GM18517 (cell line): Measurements from ENCODE around the gene MS4A12.
"Not testable (repeated sequence)": the region's sequence is repeated elsewhere in the genome, so short reads cannot be mapped to it uniquely, and the experiment has no call there.

Experiments
- ATAC-seq: cut with Tn5 transposase; IDR thresholded peaks from one replicate; pipeline ENCODE4 v1.9.1; 2021; ENCODE audit warnings: mild to moderate bottlenecking, moderate library complexity; ENCODE audit not compliant: unreplicated experiment

The MS4A12 gene

GRCh38 chr11:60512651-60513225 is 20.2 kb downstream of the MS4A12 start:
- ATAC-seq: no peak

- no peak for ATAC-seq
These were observed 21.2 kb downstream of the MS4A12 start for GRCh38 chr11:60513496-60514460.

DNA sequence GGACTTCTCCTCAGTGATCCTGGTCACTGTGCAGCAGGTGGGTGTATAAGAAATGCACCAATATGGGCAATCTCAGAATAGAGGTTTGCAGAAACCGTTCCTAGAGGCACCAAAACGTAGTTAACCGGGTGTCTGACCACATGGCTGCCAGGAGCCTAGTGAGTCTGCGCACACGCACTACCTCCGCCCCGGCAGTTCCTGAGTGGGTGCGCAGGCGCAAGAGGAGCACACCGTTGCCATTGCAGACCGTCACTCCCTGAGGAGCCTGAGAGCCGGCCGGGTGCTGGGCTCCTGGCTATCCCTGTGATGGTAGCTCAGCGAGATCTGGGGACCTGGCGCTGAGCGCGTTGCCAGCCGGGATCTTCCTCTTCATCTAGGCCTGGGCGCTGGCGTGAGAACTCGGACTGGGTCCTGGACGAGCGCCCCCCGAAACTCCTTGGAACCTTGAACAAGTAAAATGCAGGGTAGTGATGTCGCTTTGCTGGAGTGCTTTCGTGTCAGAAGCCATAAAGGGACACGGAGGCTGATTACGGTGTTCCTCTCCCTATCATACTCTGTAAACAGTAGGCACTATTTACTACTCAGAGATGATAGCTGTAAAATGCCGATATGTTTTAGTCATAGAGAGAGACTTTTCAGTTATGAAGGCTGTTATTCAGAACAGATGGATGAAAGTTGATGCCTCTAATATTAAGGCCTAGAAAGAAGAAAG is 22.7 kb downstream of the MS4A12 start, which contains the start of gene MS4A13:
TSS of gene MS4A13 (plus strand) at position 249 of the 712 bp plus-strand sequence. CDS start 2,692 bp downstream, outside the sequence.
- no peak for ATAC-seq

GRCh38 chr11:60528465-60528864 is 35.9 kb downstream of the MS4A12 start:
- ATAC-seq: no peak

- ATAC-seq: peak; percentile 73
These were observed 36.4 kb downstream of the MS4A12 start for GRCh38 chr11:60528934-60529333.

DNA sequence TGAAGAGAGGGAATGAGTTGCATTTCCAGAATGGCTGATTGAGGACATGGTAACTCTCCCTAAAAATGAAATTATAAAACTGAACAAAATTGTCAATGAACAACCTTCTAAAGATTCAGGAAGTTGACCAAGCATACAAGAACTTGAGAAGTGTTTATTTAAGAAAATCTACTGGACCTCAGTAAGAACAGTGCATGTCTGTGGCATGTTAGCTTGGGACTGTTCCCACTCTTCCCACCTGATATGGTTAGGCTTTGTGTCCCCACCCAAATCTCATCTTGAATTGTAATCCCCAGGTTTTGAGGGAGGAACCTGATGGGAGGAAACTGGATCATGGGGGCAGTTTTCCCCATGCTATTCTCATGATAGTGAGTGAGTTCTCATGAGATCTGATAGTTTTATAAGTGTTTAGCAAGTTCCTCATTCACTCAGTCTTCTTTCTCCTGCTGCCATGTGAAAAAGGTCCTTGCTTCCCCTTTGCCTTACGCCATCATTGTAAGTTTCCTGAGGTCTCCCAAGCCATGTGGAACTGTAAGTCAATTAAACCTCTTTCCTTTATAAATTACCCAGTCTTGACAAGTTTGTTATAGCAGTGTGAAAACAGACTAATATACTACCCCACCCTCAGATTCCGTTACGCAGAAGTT is 38.0 kb downstream of the MS4A12 start:
- no peak for ATAC-seq

- not testable (repeated sequence) for ATAC-seq
These were observed 39.8 kb downstream of the MS4A12 start for GRCh38 chr11:60532383-60532782.

- ATAC-seq: not testable (repeated sequence)
These were observed 46.0 kb downstream of the MS4A12 start for GRCh38 chr11:60538627-60539026.

DNA sequence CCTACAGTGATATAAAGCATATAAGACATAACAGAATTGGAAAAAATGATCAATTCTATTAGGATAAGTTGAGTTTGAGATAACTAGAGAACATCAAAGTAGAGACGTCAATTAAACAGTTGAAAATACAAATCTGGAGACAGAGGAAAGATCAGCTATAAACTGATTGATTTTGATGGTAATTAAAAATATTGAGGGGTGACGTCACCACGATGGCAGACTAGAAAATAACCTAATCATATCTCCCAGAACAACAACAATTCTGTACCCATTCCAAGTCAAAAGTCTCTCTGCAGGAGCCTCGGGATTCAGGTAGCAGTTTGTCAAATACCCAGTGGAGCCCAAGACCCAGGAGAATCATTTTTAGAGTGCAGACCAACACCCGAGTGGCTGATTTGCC is 51.5 kb downstream of the MS4A12 start:
- no peak for ATAC-seq
